DND-41 (cell line): ENCODE results near the gene BCAP31.

Experiments
- ATAC-seq: fragments of 200-7000 bp; cut with Tn5 transposase; 3 replicates; pipeline ENCODE4 v1.9.1; 2021; ENCODE audit warnings: low read depth; ENCODE audit not compliant: insufficient read depth
- DNase-seq: peaks from one replicate; pipeline ENCODE4 v3.0.0-alpha.2; 2020
- H2AFZ ChIP-seq: 2 replicates; pipeline ENCODE4 v1.6.0; 2012; ENCODE audit warnings: low read depth, low read length
- H3K27ac ChIP-seq: 2 replicates; pipeline ENCODE4 v1.5.1; 2012; ENCODE audit warnings: low read length, inconsistent platforms
- H3K27me3 ChIP-seq: fragments of 200-600 bp; sonication (generic); 2 replicates; pipeline ENCODE4 v1.6.0; 2012; ENCODE audit warnings: low read length, mild to moderate bottlenecking, inconsistent platforms; ENCODE audit not compliant: insufficient read depth, poor library complexity
- H3K36me3 ChIP-seq: 2 replicates; pipeline ENCODE4 v1.5.1; 2012; ENCODE audit warnings: low read length, inconsistent platforms; ENCODE audit not compliant: insufficient read depth
- H3K4me1 ChIP-seq: 2 replicates; pipeline ENCODE4 v1.5.1; 2012; ENCODE audit warnings: mild to moderate bottlenecking, low read length; ENCODE audit not compliant: insufficient read depth
- H3K4me2 ChIP-seq: 2 replicates; pipeline ENCODE4 v1.6.0; 2012; ENCODE audit warnings: mild to moderate bottlenecking, moderate library complexity, low read length, inconsistent platforms; ENCODE audit not compliant: insufficient read depth
- H3K4me3 ChIP-seq, 2 experiments: fragments of 200-600 bp in 1 of 2; shearing (Covaris generic) in 1 of 2; 2 replicates each; pipeline ENCODE4 v1.5.1; 2012 to 2016; ENCODE audit warnings: inconsistent platforms in 2 of 2, low read length in 2 of 2, mild to moderate bottlenecking in 2 of 2, low read depth in 1 of 2, moderate library complexity in 1 of 2
- H3K79me2 ChIP-seq: 2 replicates; pipeline ENCODE4 v1.6.0; 2012; ENCODE audit warnings: low read length, inconsistent platforms; ENCODE audit not compliant: insufficient read depth
- H3K9ac ChIP-seq: 2 replicates; pipeline ENCODE4 v1.6.0; 2012; ENCODE audit warnings: low read depth, mild to moderate bottlenecking, inconsistent platforms, low read length, moderate library complexity
- H3K9me3 ChIP-seq: 2 replicates; pipeline ENCODE4 v1.5.1; 2012; ENCODE audit warnings: low read length, moderate library complexity, mild to moderate bottlenecking, inconsistent platforms; ENCODE audit not compliant: insufficient read depth, severe bottlenecking
- H4K20me1 ChIP-seq: 2 replicates; pipeline ENCODE4 v1.6.0; 2012; ENCODE audit warnings: low read length; ENCODE audit not compliant: insufficient read depth
- EZH2 ChIP-seq: IDR thresholded peaks from 3 replicates; pipeline ENCODE4 v1.6.1; 2012; ENCODE audit warnings: borderline replicate concordance, low read depth, mild to moderate bottlenecking, moderate library complexity, low read length, inconsistent platforms; ENCODE audit not compliant: severe bottlenecking
- TF ChIP-seq, protein P1 (sequence below): IDR thresholded peaks from 2 replicates; pipeline ENCODE4 v1.5.1; 2012; ENCODE audit warnings: borderline replicate concordance, low read length, moderate library complexity, mild to moderate bottlenecking; ENCODE audit not compliant: poor library complexity, severe bottlenecking; ENCODE audit errors: extremely low read depth

The BCAP31 gene

DNA sequence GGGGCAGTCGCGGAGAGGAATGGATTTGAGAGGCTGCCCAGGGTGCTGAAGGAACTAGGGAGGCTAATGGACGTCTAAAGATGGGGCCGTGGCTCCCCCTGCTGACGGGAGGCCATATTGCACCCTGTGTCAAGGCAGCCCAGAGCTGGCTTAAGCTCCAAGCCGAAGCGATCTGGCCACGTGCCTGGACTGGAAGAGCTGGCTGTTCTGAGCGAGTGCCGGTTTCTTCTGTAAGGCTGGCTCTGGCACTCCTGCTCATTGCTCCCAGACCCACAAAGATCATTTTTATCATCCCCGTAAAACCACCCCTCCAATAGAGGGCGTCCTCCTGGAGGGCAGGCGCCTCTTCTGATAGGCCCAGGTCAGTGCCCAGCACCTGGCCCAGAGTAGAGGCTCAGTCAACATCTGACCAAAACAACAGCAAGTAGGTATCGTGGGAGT lies 56.2 kb downstream of the BCAP31 start:
- Histone ChIP-seq H3K4me1 (no peaks in the 10 kb centered on the region), H3K9me3 (no peaks in the 10 kb centered on the region), H3K4me2 (no peak overlapping the region), H3K36me3 (no peaks in the 10 kb centered on the region), H4K20me1 (no peaks in the 10 kb centered on the region), H3K27me3 (no peaks in the 10 kb centered on the region), H3K79me2 (no peaks in the 10 kb centered on the region), H3K27ac (no peak overlapping the region), H2AFZ (no peak overlapping the region), H3K4me3 (no peak overlapping the region), H3K9ac (no peak overlapping the region)
- ATAC-seq: peak; percentile 79
- DNase-seq: peak; percentile 69
- TF ChIP-seq, protein P1, sequence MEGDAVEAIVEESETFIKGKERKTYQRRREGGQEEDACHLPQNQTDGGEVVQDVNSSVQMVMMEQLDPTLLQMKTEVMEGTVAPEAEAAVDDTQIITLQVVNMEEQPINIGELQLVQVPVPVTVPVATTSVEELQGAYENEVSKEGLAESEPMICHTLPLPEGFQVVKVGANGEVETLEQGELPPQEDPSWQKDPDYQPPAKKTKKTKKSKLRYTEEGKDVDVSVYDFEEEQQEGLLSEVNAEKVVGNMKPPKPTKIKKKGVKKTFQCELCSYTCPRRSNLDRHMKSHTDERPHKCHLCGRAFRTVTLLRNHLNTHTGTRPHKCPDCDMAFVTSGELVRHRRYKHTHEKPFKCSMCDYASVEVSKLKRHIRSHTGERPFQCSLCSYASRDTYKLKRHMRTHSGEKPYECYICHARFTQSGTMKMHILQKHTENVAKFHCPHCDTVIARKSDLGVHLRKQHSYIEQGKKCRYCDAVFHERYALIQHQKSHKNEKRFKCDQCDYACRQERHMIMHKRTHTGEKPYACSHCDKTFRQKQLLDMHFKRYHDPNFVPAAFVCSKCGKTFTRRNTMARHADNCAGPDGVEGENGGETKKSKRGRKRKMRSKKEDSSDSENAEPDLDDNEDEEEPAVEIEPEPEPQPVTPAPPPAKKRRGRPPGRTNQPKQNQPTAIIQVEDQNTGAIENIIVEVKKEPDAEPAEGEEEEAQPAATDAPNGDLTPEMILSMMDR: peak; percentile 79
- no peak for TF ChIP-seq EZH2

DNA sequence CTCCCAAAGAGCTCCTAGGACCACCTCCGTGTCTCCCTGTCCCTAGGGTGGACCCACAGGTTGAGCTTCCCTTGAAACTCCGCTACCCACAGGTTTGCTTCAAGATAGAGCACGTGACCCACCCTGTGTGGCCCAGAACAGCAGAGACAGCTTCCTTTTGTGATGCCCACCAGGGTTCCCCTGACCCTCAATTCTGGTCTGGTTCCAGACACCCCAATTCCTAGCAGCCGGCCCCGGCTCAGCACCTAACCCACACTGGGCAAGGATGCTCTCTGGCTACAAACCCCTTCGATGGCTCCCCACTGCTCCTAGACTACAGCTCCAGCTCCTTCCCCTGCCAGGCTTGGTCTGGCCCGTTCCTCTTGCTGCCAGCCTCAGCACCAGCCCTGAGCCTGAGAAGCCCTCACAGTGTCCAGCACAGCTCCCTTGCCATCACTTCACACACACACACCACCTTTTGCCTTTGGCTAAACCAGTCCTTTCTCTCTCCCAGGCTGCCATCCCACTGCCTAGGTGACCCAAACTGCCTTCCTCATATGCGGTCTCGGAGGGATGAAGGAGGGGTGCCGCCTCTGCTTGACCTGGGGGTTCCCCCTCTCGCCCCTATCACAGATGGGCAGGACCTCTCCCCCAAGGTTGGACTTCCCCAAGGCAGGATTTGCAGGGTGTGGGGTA lies 56.8 kb downstream of the BCAP31 start:
- Histone ChIP-seq H4K20me1 (no peaks in the 10 kb centered on the region), H3K4me2 (no peak overlapping the region), H3K79me2 (no peaks in the 10 kb centered on the region), H3K27ac (no peak overlapping the region), H3K9ac (no peak overlapping the region), H3K9me3 (no peaks in the 10 kb centered on the region), H3K27me3 (no peaks in the 10 kb centered on the region), H2AFZ (no peak overlapping the region), H3K4me1 (no peaks in the 10 kb centered on the region), H3K4me3 (no peak overlapping the region), H3K36me3 (no peaks in the 10 kb centered on the region)
- no peak for TF ChIP-seq EZH2
- TF ChIP-seq, protein P1: no peak
- ATAC-seq: no peak
- no peak for DNase-seq

DNA sequence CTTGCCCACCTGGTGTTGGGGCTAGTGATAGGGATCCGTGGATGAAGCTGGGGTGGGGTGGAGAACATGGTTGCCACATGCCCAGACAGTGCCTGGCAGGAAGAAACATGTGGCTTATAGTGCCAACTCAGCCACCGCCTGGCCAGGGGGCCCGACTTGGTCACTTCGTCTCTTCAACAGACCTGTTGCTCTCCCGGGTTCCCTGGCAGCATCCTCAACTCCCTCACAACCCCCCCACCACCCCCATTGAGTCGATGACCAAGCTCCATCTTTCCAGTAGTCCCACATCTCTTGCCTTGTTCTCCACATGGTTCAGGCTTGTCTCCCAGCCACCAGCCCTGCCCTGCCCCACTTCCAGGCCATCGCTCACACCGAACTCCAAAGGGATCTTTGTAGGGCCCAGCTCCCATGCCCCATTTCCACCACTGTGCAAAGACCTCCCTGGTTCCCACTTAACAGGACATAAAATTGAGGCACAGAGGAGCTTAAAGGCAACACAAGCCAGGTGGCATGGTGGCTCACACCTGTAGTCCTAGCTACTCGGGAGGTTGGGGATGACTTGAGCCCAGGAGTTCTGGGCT lies 58.4 kb downstream of the BCAP31 start:
- Histone ChIP-seq H3K27me3 (no peaks in the 10 kb centered on the region), H4K20me1 (no peaks in the 10 kb centered on the region), H3K79me2 (no peaks in the 10 kb centered on the region), H3K4me1 (no peaks in the 10 kb centered on the region), H2AFZ (no peak overlapping the region), H3K9me3 (no peaks in the 10 kb centered on the region), H3K4me2 (no peak overlapping the region), H3K36me3 (no peaks in the 10 kb centered on the region), H3K27ac (no peak overlapping the region), H3K9ac (no peak overlapping the region), H3K4me3 (no peak overlapping the region)
- TF ChIP-seq, protein P1: no peak
- no peak for TF ChIP-seq EZH2
- ATAC-seq: no peak
- DNase-seq: no peak
